Stimulated activated CD4-positive, alpha-beta T cell treated with anti-CD3 and anti-CD28 coated beads, Interleukin-15, amount 100 ng/mL, for 1 hour (primary cell): ENCODE measurements around the gene SYNDIG1L.

ENCODE experiments used
- DNase-seq, 2 donors: peaks; one replicate each; pipeline ENCODE4 v3.0.0-alpha.2; 2020; ENCODE audit warnings: low read depth in 1 of 2, low spot score in 1 of 2

SYNDIG1L gene

DNA sequence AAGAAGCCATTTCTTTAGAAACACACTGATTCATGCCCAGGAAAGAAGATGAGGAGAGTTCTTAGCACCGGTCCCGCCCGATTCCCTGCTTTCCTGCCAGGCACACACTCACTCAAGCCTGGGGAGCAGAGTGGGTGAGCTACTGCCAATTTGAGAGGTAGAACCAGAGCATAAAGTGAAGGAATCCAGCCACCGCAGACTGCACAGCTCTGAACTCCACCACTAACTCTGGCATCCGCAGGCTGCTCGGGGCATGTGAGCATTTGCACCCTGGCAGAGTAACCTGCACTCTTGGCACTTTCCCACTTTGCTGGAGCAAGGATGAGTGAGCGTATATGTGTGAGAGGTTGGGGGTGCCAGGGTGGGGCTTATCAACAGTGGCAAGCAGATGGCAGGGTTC, 4.0 kb upstream of the SYNDIG1L start:
- DNase-seq, result no peak

DNA sequence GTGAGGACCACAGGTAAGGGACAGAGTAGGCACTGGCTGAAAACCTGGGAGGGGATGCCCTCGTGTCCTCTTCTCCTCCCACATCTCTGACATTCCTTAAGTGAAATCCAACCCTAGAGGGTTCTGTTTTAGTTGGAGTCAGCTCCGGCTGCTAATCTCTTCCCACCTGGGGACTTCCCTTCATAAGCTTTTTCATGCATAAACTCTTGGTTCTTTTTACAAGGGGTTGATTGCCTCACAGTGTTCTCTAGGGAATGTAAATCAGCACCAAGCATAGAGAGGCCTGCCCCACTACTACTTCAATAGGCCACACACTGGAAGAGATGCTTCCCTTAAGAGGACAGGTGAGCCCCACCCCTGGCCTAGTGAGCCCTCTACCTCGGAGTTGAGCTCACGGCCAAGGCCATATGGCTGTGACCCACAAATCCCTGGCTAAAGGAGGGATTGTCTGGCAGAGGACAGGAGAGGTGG, 3.2 kb upstream of the SYNDIG1L start:
- DNase-seq, result no peak

DNA sequence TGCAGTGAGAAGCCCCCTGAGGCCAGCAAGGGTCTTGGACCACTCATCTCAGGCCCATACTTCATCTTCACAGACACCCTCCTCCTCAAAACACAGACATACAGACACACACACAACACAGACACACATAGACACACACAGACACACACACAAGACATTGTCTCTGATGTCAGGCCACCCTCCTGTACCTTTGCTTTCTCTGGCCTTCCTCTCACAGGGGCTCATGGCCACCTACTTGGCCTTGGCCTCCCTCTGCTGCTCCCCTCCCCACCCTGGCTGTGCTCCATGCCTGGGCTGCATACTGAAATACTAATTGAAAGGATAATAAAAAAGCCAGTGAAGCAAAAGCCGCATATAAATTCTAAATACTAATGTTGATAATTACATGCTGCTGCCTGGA, 1.6 kb upstream of the SYNDIG1L start:
- DNase-seq, result no peak

DNA sequence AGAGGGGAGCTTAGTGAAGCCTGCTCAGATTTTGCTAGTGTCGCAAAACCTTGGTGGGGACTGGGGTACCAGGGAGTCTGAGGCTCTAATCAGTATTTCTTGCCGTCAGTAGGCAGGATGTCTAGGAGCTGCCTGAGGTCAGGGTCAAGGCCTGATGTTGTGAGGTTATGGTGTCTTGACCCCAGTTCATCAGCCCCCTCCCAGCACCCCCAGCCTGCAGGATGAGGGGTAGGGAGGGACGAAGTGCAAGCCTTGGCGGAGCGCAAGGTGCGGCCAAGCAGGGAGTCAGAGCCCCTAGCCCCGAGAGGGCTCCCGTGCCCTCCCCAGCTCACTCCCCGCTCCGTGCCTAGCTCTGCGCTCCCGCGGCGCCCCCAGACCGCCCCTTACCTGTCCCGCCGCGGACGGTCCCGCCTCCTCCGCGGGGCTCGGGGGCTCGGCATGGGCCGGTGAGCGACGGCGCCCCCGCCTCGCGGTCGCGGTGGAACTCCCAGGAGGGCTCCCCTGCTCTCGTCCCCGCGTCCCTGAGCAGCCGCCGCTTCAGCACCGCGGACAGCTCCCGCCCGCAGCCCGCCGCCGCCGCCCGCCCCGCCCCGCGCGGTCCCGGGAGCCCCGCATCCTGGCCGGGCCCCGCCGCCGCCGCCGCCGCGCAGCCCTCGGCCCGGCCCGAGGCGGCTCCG, 347 bp downstream of the SYNDIG1L start:
- peak in 1 of 2 donors; percentile 50 for DNase-seq

- no peak for DNase-seq
Measured at GRCh38 chr14:74424606-74425005, 1.4 kb downstream of the SYNDIG1L start.

DNA sequence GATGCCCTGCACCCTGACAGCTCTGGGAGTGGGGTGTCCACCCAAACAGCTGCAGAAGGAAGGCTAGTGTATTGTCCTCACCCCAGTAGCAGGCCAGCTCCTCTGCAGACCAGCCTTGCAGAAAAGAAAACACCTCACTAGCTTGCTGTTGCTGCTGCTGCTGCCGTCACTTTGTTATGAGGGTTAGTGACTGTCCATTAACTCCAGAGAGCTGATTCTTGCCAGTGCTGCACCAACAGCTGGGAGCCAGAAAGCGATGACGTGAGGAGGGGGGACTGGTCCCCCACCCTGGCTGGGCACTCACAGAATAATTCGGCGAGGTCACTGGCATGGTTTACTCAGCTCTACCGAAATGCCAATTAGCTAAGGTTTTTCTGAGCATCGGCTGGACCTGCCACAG, 2.8 kb downstream of the SYNDIG1L start:
- no peak for DNase-seq

DNA sequence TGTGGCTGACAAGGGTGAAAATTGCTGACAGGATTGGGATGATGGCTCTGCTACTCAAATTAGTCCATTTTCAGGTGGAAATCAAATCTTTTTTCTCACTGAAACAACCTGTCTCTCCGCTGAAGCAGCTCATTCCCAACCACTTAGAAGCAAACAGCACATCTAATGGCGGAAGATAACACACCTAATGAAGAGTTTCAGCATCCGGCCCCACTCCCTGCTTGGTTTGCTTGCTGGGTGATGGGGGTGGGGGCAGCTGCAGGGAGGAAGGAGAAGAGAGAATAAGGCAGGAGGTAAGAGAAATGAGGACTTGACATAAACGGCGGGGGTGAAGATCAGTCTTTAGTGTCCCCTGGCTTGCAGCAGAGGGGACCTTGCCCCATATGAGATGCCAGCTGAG, 4.0 kb downstream of the SYNDIG1L start:
- no peak for DNase-seq

DNA sequence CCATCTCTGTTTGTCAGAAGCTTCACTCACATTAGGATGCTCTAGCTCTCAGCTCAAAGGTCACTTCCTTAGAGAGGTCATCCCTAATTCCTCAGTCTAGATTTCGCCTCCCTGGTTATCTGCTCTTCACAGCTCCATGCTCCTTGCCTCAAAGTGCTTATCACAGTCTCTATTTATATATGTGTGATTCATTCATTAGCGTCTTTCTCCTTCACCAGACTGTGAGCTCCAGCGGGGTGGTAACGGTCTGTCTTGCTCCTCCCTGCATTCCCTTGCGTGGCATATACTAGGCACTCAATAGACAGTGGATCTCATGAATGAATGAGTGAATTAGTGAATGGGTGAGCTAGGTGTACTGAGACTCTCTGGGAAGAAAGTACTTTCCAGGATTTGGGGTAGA, 6.9 kb downstream of the SYNDIG1L start:
- no peak for DNase-seq

GRCh38 chr14:74418031-74418430, 8.0 kb downstream of the SYNDIG1L start:
- no peak for DNase-seq

DNA sequence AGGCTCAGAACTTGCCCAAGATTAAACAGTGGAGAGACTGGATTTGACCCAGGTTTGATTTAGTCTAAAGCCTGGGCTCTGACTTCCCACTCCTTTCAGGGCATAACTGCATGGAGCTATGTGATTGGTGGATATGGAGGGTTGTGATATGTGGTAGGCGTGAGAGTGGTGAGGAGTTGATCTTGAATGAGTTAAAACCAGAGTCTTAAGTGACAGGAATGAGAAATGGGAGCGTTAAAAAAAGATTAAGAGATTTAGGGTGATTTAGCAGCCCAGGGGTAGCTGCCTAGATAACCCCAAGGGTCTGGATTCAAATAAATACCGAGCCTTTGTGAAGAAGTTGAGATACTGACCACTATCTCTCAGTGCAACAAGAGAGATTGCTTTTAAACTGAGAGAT, 8.4 kb downstream of the SYNDIG1L start:
- DNase-seq, result no peak

GRCh38 chr14:74417201-74417600, 8.8 kb downstream of the SYNDIG1L start:
- DNase-seq, result no peak

- DNase-seq, result no peak
Measured at GRCh38 chr14:74415115-74415437, 10.9 kb downstream of the SYNDIG1L start.

DNA sequence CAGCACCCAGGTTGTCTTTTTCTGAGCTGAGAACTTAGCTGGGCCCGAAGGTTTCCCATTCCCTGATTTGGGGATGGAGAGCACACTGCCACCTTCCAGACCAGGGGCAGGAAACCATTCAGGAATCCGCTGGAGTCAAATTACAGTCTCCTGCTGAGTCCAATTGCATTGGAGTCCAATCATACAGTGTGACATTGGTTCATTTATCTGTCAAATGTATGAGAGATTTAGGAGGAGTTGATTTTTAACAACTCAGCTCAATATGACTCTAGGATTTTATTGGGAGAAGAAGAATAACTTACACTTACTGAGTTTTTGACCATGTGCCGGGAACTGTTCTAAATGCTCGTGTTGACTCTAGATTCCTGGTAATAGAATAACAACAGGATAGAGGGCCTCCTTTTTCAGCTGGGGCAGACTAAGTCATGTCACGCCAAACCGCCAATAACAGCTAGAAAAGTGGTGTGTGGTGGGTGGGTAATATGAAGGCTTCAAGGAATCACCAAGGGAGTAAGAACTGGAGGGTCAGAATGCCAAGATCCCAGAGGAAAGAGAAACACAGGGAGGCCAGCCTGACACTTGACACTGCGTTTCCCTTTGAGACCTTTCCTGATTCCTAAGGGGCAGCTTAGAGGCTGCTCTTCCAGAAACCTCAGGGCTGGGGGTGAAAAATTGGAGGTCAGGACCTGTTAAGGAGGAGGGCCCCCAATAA, 11.5 kb downstream of the SYNDIG1L start:
- DNase-seq, result no peak

DNA sequence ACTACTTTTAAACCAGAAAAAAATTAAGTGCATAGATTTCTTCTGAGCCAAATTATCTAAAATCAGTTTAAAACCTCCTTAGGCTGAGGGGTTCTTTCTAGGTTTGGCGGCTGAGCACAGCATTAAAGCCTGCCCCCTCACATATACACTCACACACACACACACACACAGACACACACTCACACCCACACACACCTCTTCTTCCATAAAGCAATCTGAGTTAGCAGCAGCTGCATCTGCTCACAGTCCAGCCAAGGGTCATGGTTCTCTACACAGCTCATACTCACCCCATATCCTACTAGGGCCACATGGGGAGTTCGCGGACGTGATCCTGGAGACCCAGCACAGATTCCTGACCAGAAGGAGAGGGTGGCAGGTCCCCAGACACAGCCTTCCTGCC, 12.4 kb downstream of the SYNDIG1L start:
- DNase-seq, result no peak

GRCh38 chr14:74412753-74413152, 13.3 kb downstream of the SYNDIG1L start:
- no peak for DNase-seq

DNA sequence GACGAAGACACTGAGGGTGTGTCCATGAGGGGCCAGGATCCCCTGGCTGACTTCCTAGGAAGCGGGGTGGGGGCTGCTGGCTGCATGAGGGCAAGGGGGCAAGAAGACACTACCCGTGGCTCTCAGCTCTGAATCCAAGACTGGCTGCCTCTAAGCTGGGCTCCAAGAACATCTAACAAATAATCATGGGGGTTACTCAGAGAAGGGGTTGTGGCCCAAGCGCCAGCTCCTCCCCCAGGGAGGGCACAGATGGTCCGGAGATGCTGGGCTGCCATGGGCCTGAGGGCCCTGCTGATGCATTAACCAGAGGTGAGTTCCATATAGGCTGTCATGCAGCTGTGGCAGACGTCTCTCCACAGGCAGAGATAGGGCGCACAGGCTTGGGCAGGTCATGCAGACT, 14.3 kb downstream of the SYNDIG1L start:
- DNase-seq, result no peak

- no peak for DNase-seq
Measured at GRCh38 chr14:74409441-74409840, 16.6 kb downstream of the SYNDIG1L start.

DNA sequence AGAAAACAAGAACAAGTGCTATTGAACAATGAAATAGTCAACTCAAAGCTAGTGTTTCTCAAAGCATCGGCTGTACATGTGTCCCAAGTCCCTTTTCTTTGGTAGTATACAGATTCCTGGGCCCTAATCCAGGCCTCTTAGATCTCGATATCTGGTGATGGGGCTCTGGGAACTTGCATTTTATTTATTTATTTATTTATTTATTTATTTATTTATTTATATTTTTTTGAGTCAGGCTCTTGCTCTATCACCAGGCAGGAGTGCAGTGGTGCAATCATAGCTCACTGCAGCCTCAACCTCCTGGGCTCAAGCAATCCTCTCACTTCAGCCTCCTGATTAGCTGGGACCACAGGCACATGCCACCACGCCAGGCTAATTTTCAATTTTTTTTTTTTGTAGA, 17.1 kb downstream of the SYNDIG1L start:
- no peak for DNase-seq

DNA sequence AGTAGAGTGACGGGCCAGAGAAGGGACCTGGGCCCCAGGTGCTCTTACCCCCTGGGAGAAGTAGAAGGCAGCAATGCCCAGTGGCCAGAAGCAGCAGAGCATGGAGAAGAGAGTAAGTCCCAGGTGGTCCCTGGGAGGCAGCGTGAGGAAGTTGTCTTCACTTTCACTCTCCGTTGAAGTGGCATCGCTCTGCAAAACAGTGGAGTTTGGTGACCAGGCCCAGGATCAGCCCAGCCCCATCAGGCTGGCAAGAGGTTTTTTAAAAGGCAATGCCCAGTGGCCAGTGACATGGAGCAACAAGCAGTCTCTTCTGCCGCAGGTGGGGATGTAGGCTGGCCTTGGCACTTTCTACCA, 18.2 kb downstream of the SYNDIG1L start:
- no peak for DNase-seq

DNA sequence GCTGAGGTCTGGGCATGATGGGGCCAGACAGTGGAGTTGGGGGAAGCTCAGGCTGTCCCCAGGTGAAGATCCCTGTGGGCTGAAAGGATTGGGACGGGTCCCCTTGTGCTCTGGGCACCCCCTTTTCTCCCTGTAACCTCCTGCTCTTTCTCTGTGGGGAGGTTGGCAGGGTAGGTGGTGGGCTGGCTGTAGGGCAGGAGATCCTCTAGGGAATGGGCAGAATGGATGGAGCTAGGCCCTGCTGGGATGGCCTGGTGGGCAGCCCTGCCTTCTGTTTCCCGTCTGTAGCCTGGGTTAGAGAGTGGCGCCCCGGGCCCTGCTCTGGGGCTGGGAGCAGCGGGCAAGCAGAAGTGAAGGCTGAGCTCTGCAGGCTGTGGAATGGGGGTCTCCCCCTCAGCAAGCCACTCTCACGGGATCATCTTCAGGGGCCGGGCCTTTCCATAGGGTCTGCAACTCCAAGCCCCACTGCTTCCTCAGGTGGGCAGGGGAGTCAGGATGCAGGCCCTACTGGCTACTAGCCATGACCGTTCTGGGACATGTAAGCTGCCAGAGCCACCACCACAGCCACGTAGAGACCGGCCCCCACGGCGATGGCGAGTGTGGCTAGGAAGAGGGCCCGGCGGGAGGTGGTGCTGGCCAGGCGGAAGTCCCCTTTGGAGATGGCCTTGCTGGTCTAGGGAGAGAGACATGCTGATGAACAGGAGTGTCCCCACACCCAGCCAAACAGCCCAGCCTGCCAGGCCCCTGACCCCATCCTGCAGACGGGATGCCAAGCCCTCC, 18.8 kb downstream of the SYNDIG1L start:
- no peak for DNase-seq

DNA sequence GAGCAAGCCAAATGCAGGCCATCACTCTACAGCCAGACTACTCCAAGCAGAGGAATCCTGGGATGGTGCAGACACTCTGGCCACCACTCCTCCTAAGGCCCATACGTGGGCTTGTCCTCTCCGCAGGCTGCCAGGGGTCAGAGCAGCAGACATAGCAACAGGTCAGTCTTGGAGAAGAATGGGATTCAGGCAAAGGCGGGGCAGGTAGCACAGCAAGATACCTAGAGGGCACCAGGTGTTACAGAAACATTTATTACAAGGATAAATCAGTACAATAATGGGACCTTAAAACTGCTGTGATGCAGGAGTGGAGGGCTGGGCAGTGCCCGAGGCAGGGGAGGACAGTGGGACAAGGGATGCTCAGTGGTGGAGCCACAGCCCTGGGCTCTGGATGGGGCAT, 20.3 kb downstream of the SYNDIG1L start:
- no peak for DNase-seq

GRCh38 chr14:74404435-74404834, 21.6 kb downstream of the SYNDIG1L start:
- DNase-seq, result no peak
